Measurements from ENCODE around the gene CHRNG.

DNA sequence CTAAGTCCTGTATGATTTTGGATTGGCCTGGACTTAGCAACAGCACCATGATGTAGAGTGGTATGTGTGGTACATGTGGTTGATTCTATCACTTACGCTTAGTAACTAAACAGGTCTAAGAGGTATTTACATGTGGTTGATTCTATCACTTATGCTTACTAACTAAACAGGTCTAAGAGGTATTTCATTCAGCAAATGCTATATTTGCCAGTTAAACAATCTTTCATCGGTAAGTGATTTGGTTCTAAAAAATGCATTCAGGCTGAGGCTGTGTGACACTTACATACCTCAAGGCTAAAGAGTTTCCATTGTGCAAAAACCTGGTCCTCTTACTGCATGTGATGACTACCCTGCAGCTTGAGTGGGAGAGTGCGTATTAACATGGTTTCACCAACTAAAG lies 24.1 kb downstream of the CHRNG start:
- TF ChIP-seq TAF1 (IDR thresholded peaks at IDR 0.05; ENCODE audit: low read depth, low read length): no peak
- no peak for TF ChIP-seq POLR2A (IDR thresholded peaks at IDR 0.05; ENCODE audit: low read depth, low read length)
- TF ChIP-seq POLR2AphosphoS5 (IDR thresholded peaks at IDR 0.05; ENCODE audit: low read depth, low read length): no peak
- no peak for TF ChIP-seq SPI1 (IDR thresholded peaks at IDR 0.05; ENCODE audit: low read depth, low read length)
- TF ChIP-seq PAX5 (IDR thresholded peaks at IDR 0.05; ENCODE audit: insufficient read depth, low read length, severe bottlenecking): no peak
